ENCODE measurements around the gene TXNRD2.

- TF ChIP-seq CTCF (IDR thresholded peaks at IDR 0.05; ENCODE audit: poor library complexity, severe bottlenecking) (no peak), POLR2AphosphoS5 (IDR thresholded peaks at IDR 0.05) (no peak), EZH2 (IDR thresholded peaks at IDR 0.05; ENCODE audit: borderline replicate concordance, insufficient read depth, low read length, poor library complexity, severe bottlenecking) (no peak), REST (IDR thresholded peaks at IDR 0.05; ENCODE audit: borderline replicate concordance) (no peak)
Measured at GRCh38 chr22:19975707-19976035, 34.1 kb upstream of the TXNRD2 start.
